Measurements from ENCODE around the gene KLHL10.
"Not testable (repeated sequence)": the region's sequence is repeated elsewhere in the genome, so short reads cannot be mapped to it uniquely, and the experiment has no call there.

GRCh38 chr17:41829961-41830360, 7.7 kb upstream of the KLHL10 start:
- not testable (repeated sequence) for TF ChIP-seq CTCF, POLR2A (IDR thresholded peaks at IDR 0.05)

Data from uterus (tissue), 2 donors.